Left colon (tissue), 2 donors: ENCODE data around the gene PRSS8. TPM values are rescaled to one million over a fixed set of nuclear protein-coding genes. Genes with fewer than 3 reads are reported as not detected.
A peak's percentile ranks its signal among the peaks of the same experiment; 100 is the strongest.
"Not testable (repeated sequence)": the region's sequence is repeated elsewhere in the genome, so short reads cannot be mapped to it uniquely, and the experiment has no call there.

Experiments
- ATAC-seq: fragments of 200-7000 bp; cut with Tn5 transposase; one replicate; pipeline ENCODE4 v1.9.1; 2020; ENCODE audit warnings: mild to moderate bottlenecking, moderate library complexity
- DNase-seq, 2 donors: peaks; one replicate each; pipeline ENCODE4 v3.0.0-alpha.2; 2020
- intact Hi-C, 2 donors: fragments of 100-400 bp; cut with DNase I in 1 of 2; cut with micrococcal nuclease in 1 of 2; formaldehyde crosslinking; loops; one replicate each; pipeline versions ENCODE4 v1.11.2 to v1.14.0; 2022; cut with DNase I, micrococcal nuclease
- long read RNA-seq: library from polyadenylated mRNA; unstranded; transcript quantifications from one replicate; pipeline ENCODE4 v2.0.0, GENCODE V29; 2021
- total RNA-seq, 2 donors: library from RNA; stranded (reverse); fragmentation: NEBNext Ultra II Directional; extraction: Animal tissue kit (Norgen Biotek cat#: 25700); gene quantifications; one replicate each; pipeline ENCODE4 v1.2.1, GENCODE V29; 2021
- donor health status: DM: no; HTN: no; CAD: no.
- donor health status: DM: yes; HTN: yes; CAD: no.

PRSS8 gene
- total RNA-seq, result 100 to 1,000 TPM; 409 to 428 TPM
- long read RNA-seq, partial matches to known transcripts, result 425 of 987 reads
- long read RNA-seq, other reads (novel, unspliced or antisense), result 562 of 987 reads

DNA sequence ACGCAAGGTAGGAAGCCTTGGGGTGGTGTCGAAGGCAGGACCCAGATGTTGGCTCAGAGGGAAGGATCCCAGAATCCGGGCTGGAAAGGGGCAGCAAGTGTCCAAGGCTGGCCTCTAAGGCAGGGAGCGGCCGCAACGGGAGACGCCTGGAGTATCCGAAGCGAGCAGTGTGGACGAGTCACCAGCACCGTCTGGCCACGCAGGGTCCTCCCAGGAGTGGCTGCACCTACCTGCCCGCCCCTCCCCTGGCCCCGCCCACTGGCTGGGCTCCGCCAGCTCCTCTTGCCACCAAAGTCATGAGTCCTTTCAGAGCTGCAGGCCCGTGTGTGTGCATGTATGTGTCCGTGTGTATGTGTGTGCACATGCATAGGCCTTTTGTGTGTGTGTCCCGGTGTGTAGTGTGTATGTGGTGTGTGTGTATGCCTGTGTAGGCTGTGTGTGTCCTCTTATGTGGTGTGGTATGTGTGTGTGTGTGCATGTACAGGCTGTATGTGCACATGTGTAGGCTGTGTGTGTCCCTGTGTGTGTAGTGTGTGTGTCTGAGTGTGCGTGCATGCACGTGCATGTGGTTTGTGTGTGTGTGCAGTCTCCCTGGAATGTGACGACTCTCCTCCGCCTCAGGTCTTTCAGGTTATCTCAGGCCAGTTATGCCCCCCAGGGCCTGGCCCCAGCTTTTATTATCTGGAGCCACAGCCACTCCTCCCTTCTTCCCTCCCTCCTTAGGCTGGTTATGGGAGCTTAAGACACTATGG lies at the start of gene PRSS8:
PRSS8 (minus strand) TSS at position 193 of the 752 bp plus-strand sequence. CDS start 229 bp downstream, outside the sequence.
- intact Hi-C loops, result no loop called here
- DNase-seq (peak; percentile 94), ATAC-seq (peak; percentile 57)

DNA sequence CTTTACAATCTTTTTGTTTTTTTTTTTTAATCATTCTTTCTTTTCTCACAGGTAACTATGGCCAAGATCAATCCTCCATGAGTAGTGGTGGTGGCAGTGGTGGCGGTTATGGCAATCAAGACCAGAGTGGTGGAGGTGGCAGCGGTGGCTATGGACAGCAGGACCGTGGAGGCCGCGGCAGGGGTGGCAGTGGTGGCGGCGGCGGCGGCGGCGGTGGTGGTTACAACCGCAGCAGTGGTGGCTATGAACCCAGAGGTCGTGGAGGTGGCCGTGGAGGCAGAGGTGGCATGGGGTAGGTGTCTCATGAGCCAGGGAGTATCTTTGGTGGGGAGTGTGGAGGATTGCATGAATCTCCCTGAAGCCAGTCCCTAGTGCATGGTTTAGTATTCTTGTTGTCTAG lies 49.4 kb upstream of the PRSS8 start:
- intact Hi-C loops, result no loop called here
- no peak for ATAC-seq
- no peak for DNase-seq

GRCh38 chr16:31183432-31184428 lies 48.2 kb upstream of the PRSS8 start:
- intact Hi-C loops, result no loop called here
- no peak for ATAC-seq

GRCh38 chr16:31182391-31182790 lies 46.9 kb upstream of the PRSS8 start:
- DNase-seq (no peak), ATAC-seq (no peak)
- intact Hi-C loops, result no loop called here

More at GRCh38 chr16:31183432-31184428, 48.2 kb upstream of the PRSS8 start:
- DNase-seq, result no peak

DNA sequence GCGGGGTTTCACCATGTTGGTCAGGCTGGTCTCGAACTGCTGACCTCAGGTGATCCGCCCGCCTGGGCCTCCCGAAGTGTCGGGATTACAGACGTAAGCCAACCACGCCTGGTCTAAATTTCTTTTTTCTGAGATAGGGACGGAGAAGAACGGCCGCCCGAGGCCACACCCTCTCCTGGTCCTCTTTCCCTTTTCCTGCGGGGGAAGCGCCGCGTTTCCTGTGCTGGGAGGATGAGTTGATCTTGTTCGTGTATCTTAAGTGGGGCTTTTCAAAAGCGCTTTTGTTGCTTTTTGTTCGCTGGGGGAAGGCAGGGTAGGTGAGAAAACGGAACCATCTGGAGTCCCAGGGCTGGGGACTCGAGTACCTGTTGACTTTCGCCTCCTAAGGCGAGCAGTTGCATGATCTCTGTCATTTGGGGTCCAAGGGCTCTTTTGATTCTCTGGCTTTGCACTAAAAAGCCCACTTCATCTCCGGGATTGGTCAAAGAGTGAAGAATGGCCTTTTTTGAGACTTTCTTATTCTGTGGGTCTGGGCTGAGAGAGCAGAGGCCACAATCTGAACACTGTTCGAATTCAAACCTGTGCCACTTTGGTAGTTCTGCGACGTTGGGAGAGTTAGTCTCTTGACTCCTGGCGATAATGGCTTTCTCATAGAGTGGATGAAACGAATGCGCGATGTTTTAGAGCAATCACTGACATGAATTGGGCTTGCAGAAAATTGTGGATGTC lies 45.7 kb upstream of the PRSS8 start:
- ATAC-seq (peak; percentile 13), DNase-seq (peak in 1 of 2 donors; percentile 57)
- intact Hi-C loops, result no loop called here

- intact Hi-C loops, result no loop called here
- DNase-seq, result peak; percentile 88 to 95
- ATAC-seq, result peak; percentile 85
These were observed 44.4 kb upstream of the PRSS8 start, which contains the start of gene FUS for GRCh38 chr16:31179747-31180459. FUS (plus strand) TSS chr16:31180139; CDS start chr16:31180215, 76 bp downstream.

GRCh38 chr16:31179219-31179746 lies 43.8 kb upstream of the PRSS8 start:
- DNase-seq, result no peak
- intact Hi-C loops, result no loop called here
- ATAC-seq, result peak; percentile 9

DNA sequence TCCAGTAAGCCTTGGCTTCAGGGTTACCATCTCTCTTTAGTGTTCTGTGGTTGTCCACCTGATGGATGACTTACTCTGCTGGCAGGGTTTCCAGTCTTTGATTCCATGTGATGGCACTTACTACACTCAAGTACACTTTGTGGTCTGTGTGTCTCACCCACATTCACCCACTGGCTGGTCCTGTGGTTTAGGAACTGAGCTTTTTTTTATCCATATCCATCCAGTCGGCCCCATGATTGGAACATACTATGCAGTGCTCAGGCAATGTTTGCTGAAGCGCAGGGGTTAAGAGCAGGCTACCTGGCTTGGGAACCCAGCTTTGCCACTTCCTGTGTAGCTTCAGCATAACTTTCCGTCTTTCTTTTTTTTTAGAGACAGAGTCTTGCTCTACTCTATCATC lies 41.6 kb upstream of the PRSS8 start:
- ATAC-seq (no peak), DNase-seq (no peak)
- intact Hi-C loops, result no loop called here

GRCh38 chr16:31170048-31170447 lies 34.5 kb upstream of the PRSS8 start:
- intact Hi-C loops, DNase-seq: not testable (repeated sequence)
- ATAC-seq, result peak; percentile 29

DNA sequence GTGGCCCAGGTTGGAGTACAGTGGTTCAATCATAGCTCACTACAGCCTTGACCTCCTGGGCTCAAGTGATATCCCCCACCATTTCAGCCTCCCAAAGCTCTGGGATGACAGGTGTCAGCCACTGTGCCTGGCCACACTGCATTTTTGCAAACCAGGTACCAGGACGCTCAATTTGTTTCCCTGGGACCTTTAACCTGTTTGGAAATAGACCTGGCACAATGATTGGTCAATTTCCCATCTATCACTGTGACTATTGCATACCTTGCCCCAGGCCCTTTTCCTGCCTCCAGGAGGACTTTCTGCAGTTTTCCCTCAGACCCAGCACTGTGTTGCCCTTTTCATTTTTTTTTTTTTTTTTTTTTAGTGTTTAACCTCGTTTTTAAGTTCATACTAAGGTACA lies 33.3 kb upstream of the PRSS8 start:
- ATAC-seq (no peak), DNase-seq (no peak)
- intact Hi-C loops, result no loop called here

DNA sequence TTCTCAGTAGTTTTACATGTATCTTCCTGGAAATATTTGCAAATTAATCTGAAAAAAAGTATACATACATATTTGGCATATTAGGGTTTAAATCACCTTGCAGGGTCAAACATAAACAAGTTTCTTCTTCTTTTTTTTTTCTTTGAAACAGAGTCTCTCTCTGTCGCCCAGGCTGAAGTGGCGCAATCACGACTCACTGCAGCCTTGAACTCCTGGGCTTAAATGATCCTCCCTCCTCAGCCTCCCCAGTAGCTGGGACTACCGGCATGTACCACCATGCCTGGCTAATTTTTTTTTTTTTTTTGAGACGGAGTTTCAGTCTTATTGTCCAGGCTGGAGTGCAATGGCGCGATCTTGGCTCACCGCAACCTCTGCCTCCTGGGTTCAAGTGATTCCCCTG lies 31.8 kb upstream of the PRSS8 start:
- intact Hi-C loops, result no loop called here
- DNase-seq, result no peak
- no peak for ATAC-seq

- DNase-seq (no peak), ATAC-seq (no peak)
- intact Hi-C loops, result no loop called here
These were observed 21.6 kb upstream of the PRSS8 start for GRCh38 chr16:31157136-31157535.

- intact Hi-C loops, ATAC-seq, DNase-seq: not testable (repeated sequence)
These were observed 15.4 kb upstream of the PRSS8 start for GRCh38 chr16:31150976-31151375.

DNA sequence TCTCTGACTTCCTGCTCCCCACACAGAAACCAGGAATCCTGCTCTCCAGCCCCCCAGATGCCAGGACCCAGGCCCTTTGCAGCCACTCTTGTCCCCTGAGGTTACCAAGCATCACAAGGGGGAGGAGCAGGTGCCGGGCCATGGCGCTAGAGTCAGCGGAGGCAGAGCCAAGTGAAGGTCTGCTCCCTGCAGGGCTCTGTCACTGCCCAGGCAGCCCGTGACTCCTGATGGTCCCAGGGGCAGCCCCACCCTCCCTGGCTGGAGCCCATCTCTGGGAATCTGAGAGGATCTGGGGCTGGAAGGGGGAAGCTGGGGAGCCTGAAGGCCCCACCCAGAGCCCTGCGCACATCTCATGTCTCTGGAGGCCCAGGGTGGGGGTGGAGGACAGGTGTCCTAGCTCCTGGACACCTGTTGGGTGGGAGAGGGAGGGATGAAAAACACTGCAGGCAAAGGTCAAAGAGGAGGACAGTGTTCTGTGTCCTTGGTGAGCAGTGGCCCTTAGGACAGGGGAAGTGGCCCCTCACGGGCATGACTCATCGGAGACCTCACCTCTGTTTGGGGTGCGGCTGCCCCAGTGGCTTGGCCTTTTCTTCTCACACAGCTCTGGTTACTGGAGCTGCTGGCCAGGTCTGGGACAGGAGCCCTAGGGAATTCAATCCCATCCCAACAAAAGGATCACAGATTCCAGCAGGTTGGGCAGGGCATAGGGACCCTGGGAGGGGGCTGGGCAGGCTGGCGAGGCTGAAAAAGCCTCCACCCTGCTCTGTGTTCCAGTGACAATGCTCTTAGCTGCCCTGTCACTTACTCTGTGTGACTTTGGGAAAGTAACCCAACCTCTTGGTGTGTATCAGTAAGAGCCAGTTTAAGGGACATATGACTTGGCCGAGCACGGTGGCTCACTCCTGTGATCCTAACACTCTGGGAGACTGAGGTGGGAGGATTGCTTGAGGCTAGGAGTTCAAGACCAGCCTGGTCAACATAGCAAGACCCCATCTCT lies 14.7 kb upstream of the PRSS8 start, which contains the start of gene PRSS36:
PRSS36 (minus strand) TSS at position 173 of the 997 bp plus-strand sequence; CDS start at position 142, 31 bp downstream.
- intact Hi-C loops, result loop anchor here in 1 of 2 donors (10.0 kb wide), 1 partner anchor 165 kb away; the partner anchor contains the start of gene HSD3B7
- ATAC-seq (peak; percentile 9), DNase-seq (peak in 1 of 2 donors; percentile 15)

DNA sequence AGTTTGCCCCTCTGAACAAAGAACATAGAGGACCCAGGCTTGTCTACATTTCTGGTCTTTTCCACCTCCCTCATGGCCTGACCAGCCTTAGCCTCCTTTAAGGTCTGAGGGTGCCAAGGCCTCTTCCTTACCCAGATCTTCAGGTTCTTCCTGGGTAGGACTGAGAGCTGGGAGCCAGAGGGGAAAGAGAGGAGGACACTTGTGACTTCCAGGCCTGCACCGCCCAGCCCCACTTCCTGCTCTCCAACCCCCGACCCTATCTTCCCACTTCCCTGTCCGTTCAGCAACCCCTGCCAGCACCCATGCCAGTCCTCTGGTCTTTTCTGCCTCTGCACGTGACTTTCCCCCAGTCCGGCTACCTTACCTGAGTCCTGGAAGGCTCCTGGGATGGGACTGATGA lies 13.8 kb upstream of the PRSS8 start:
- ATAC-seq (no peak), DNase-seq (peak in 1 of 2 donors; percentile 15)
- intact Hi-C loops, result loop anchor here in 1 of 2 donors (10.0 kb wide), 1 partner anchor 165 kb away; the partner anchor contains the start of gene HSD3B7

DNA sequence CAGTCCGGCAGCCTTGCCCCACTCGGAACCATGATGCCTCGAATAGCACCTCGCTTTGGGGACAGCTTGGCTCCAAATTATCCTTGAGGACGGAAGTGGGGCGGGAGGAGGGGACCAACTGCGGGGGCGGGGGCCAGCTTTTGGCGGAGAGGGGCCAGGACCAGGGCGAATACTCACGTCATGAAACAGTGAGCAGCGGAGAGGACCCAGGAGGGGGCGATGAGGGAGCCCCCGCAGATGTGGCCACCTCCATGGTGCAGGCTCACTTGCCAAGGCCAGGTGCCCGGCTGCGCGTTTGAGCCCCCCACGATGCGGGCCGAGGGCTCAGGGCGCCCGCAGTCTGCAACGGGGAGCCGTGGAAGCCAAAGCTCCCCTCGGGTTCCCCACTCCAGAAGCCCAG lies 13.4 kb upstream of the PRSS8 start:
- intact Hi-C loops, result loop anchor here in 1 of 2 donors (10.0 kb wide), 1 partner anchor 164 kb away; the partner anchor contains the start of gene HSD3B7
- no peak for ATAC-seq
- no peak for DNase-seq
